ENCODE measurements around the gene SPIN1.

- no peak for TF ChIP-seq CTCF (IDR thresholded peaks at IDR 0.05)
- no peak for TF ChIP-seq POLR2A (IDR thresholded peaks at IDR 0.05)
Observed at GRCh38 chr9:88359974-88360373, 28.3 kb upstream of the SPIN1 start.
